Measurements from ENCODE around the gene USP48.

USP48 gene

GRCh38 chr1:21783679-21784603 is 992 bp upstream of the USP48 start:
- peak overlapping the region; percentile 99 for H3K9ac ChIP-seq (ENCODE audit: low read depth, low read length, poor library complexity, severe bottlenecking)
- TF ChIP-seq CTCF (conservative IDR thresholded peaks at IDR 0.05; ENCODE audit: low read length) (no peak), EZH2phosphoT487 (IDR thresholded peaks at IDR 0.05; ENCODE audit: borderline replicate concordance) (no peak)
- no peaks in the 10 kb centered on the region for H3K9me2 ChIP-seq (replicated peaks; ENCODE audit: low read depth, low read length)
- peaks cover 22% of the 10 kb centered on the region for H3K4me1 ChIP-seq (ENCODE audit: insufficient read depth, low read length, poor library complexity, severe bottlenecking)
- peak overlapping the region; percentile 100 for H2AFZ ChIP-seq (ENCODE audit: low read length)
- 0 out of 2 replicates have a peak, but pooled peaks cover 2% of the 10 kb centered on the region for H3F3A ChIP-seq (ENCODE audit: low read depth)
- no peaks in the 10 kb centered on the region for H3K27me3 ChIP-seq (ENCODE audit: insufficient read depth, low read length, poor library complexity, severe bottlenecking)
- no peaks in the 10 kb centered on the region for H3K9me3 ChIP-seq (ENCODE audit: insufficient read depth, low read depth, low read length)
- H3K4me2 ChIP-seq (ENCODE audit: low read depth, low read length, poor library complexity, severe bottlenecking), result peak overlapping the region; percentile 96
- H4K20me1 ChIP-seq (ENCODE audit: insufficient read depth, low read length, poor library complexity, severe bottlenecking), result peaks cover 22% of the 10 kb centered on the region
- peaks cover 38% of the 10 kb centered on the region for H3K79me2 ChIP-seq (ENCODE audit: insufficient read depth, low read length)
- H3K4me3 ChIP-seq (ENCODE audit: low read length, poor library complexity, severe bottlenecking), result peak overlapping the region; percentile 98
- no peaks in the 10 kb centered on the region for H3K36me3 ChIP-seq (ENCODE audit: insufficient read depth, low read length)

- H3K4me2 ChIP-seq (ENCODE audit: low read depth, low read length, poor library complexity, severe bottlenecking), result peak overlapping the region; percentile 96
- H3K27me3 ChIP-seq (ENCODE audit: insufficient read depth, low read length, poor library complexity, severe bottlenecking), result no peaks in the 10 kb centered on the region
- peak overlapping the region; percentile 98 for H3K4me3 ChIP-seq (ENCODE audit: low read length, poor library complexity, severe bottlenecking)
- peak; percentile 25; the same call in 1 of the 2 replicates for TF ChIP-seq CTCF (conservative IDR thresholded peaks at IDR 0.05; ENCODE audit: low read length)
- TF ChIP-seq EZH2phosphoT487 (IDR thresholded peaks at IDR 0.05; ENCODE audit: borderline replicate concordance), result no peak
- no peaks in the 10 kb centered on the region for H3K9me3 ChIP-seq (ENCODE audit: insufficient read depth, low read depth, low read length)
- H4K20me1 ChIP-seq (ENCODE audit: insufficient read depth, low read length, poor library complexity, severe bottlenecking), result peaks cover 26% of the 10 kb centered on the region
- peaks cover 22% of the 10 kb centered on the region for H3K4me1 ChIP-seq (ENCODE audit: insufficient read depth, low read length, poor library complexity, severe bottlenecking)
- H3F3A ChIP-seq (ENCODE audit: low read depth), result 0 out of 2 replicates have a peak, but pooled peaks cover 2% of the 10 kb centered on the region
- H3K9me2 ChIP-seq (replicated peaks; ENCODE audit: low read depth, low read length), result no peaks in the 10 kb centered on the region
- no peaks in the 10 kb centered on the region for H3K36me3 ChIP-seq (ENCODE audit: insufficient read depth, low read length)
- peak overlapping the region; percentile 89 for H2AFZ ChIP-seq (ENCODE audit: low read length)
- H3K79me2 ChIP-seq (ENCODE audit: insufficient read depth, low read length), result peaks cover 53% of the 10 kb centered on the region
- peak overlapping the region; percentile 99 for H3K9ac ChIP-seq (ENCODE audit: low read depth, low read length, poor library complexity, severe bottlenecking)
Observed at GRCh38 chr1:21782349-21782867, 541 bp downstream of the USP48 start.

GRCh38 chr1:21781815-21782348 is 1.1 kb downstream of the USP48 start:
- Histone ChIP-seq H3K4me1 (ENCODE audit: insufficient read depth, low read length, poor library complexity, severe bottlenecking) (peaks cover 22% of the 10 kb centered on the region), H3K36me3 (ENCODE audit: insufficient read depth, low read length) (no peaks in the 10 kb centered on the region), H3K27me3 (ENCODE audit: insufficient read depth, low read length, poor library complexity, severe bottlenecking) (no peaks in the 10 kb centered on the region), H3K79me2 (ENCODE audit: insufficient read depth, low read length) (peaks cover 58% of the 10 kb centered on the region), H3F3A (ENCODE audit: low read depth) (0 out of 2 replicates have a peak, but pooled peaks cover 2% of the 10 kb centered on the region), H3K9ac (ENCODE audit: low read depth, low read length, poor library complexity, severe bottlenecking) (peak overlapping the region; percentile 99), H3K4me2 (ENCODE audit: low read depth, low read length, poor library complexity, severe bottlenecking) (peak overlapping the region; percentile 96), H4K20me1 (ENCODE audit: insufficient read depth, low read length, poor library complexity, severe bottlenecking) (peaks cover 31% of the 10 kb centered on the region), H3K9me3 (ENCODE audit: insufficient read depth, low read depth, low read length) (no peaks in the 10 kb centered on the region), H3K9me2 (replicated peaks; ENCODE audit: low read depth, low read length) (no peaks in the 10 kb centered on the region), H2AFZ (ENCODE audit: low read length) (no peak overlapping the region), H3K4me3 (ENCODE audit: low read length, poor library complexity, severe bottlenecking) (peak overlapping the region; percentile 98)
- no peak for TF ChIP-seq EZH2phosphoT487 (IDR thresholded peaks at IDR 0.05; ENCODE audit: borderline replicate concordance)
- no peak for TF ChIP-seq CTCF (conservative IDR thresholded peaks at IDR 0.05; ENCODE audit: low read length)
